ENCODE measurements around the gene EXOC4.

DNA sequence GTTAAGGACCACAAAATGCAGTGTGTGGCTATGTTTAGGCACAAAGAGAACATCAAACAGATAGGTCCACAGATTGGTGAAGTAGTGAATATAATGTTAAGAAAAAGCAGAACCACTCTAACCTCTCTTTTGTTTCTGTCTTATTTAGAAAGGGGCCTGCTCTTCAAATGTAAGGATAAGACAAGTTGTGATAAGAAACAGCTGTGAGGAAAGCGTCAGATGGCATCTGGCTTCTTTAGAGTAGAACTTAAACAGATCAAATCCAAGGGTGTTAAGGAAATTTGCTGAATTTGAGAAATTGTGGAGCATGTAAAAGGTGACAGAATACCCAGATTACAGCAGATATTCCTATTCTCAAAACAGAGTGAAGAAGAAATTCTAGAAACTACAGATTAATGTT is 723.3 kb downstream of the EXOC4 start:
- TF ChIP-seq POLR2AphosphoS5 (IDR thresholded peaks at IDR 0.05; ENCODE audit: borderline replicate concordance, low read depth, low read length) (no peak), EZH2 (IDR thresholded peaks at IDR 0.05) (no peak)

Data from SK-N-MC (cell line).